Measurements from ENCODE around the gene DNAJC10. TPM values are rescaled to one million over a fixed set of nuclear protein-coding genes. Genes with fewer than 3 reads are reported as not detected.

The DNAJC10 gene
- total and polyA plus RNA-seq, 9 of the 15 experiments (the other 6 are each of a cell fraction or from before 2014, with no cell fraction given): 9.8 to 77.7 (median 57.3) TPM

- TF ChIP-seq CHD7 (IDR thresholded peaks at IDR 0.05; ENCODE audit: low read depth, low read length) (no peak), U2AF1 (optimal IDR thresholded peaks at IDR 0.05; ENCODE audit: low read depth, low read length) (no peak), ZNF449 (CRISPR knock-in tag; IDR thresholded peaks at IDR 0.05) (no peak), RAD51 (IDR thresholded peaks at IDR 0.05; ENCODE audit: borderline replicate concordance, low read depth) (peak; percentile 82), CBFA2T2 (conservative IDR thresholded peaks at IDR 0.05) (peak; percentile 50), CUX1 (CRISPR knock-in tag; IDR thresholded peaks at IDR 0.05) (no peak), SMARCE1 (IDR thresholded peaks at IDR 0.05) (no peak)
These were observed 43.4 kb upstream of the DNAJC10 start (continued) for GRCh38 chr2:182672466-182673165.
